Non-pigmented ciliary epithelial cell (primary cell): Measurements from ENCODE around the gene PCID2.

ENCODE experiments used
- DNase-seq: peaks from one replicate; pipeline ENCODE4 v3.0.0-alpha.2; 2010; ENCODE audit warnings: low read depth

The PCID2 gene

GRCh38 chr13:113219256-113219940 lies 10.9 kb upstream of the PCID2 start:
- DNase-seq = no peak

GRCh38 chr13:113218586-113218985 lies 10.1 kb upstream of the PCID2 start:
- DNase-seq = no peak

GRCh38 chr13:113216254-113217048 lies 8.0 kb upstream of the PCID2 start:
- DNase-seq = peak; percentile 47

GRCh38 chr13:113211774-113212173 lies 3.3 kb upstream of the PCID2 start:
- DNase-seq = no peak

GRCh38 chr13:113210833-113211232 lies 2.4 kb upstream of the PCID2 start:
- no peak for DNase-seq

GRCh38 chr13:113209759-113210421 lies 1.4 kb upstream of the PCID2 start:
- DNase-seq = no peak

GRCh38 chr13:113209336-113209758 lies 878 bp upstream of the PCID2 start, which contains the start of gene CUL4A:
Gene CUL4A, plus strand, starts transcription at chr13:113209613. Its CDS starts 15 bp downstream, at chr13:113209628.
- no peak for DNase-seq

GRCh38 chr13:113207890-113208420 lies 514 bp downstream of the PCID2 start:
- DNase-seq = no peak

- DNase-seq = no peak
Measured at GRCh38 chr13:113207460-113207859, 1.0 kb downstream of the PCID2 start.

GRCh38 chr13:113205428-113205931 lies 3.0 kb downstream of the PCID2 start:
- no peak for DNase-seq

- DNase-seq = no peak
Measured at GRCh38 chr13:113204378-113204734, 4.1 kb downstream of the PCID2 start.

GRCh38 chr13:113203507-113204377 lies 4.7 kb downstream of the PCID2 start:
- no peak for DNase-seq

- DNase-seq = no peak
Measured at GRCh38 chr13:113202912-113203311, 5.6 kb downstream of the PCID2 start.

- no peak for DNase-seq
Measured at GRCh38 chr13:113201815-113202214, 6.7 kb downstream of the PCID2 start.

- DNase-seq = no peak
Measured at GRCh38 chr13:113196970-113197737, 11.3 kb downstream of the PCID2 start.

GRCh38 chr13:113195360-113195759 lies 13.1 kb downstream of the PCID2 start:
- DNase-seq = no peak

GRCh38 chr13:113192902-113193301 lies 15.6 kb downstream of the PCID2 start:
- DNase-seq = no peak

GRCh38 chr13:113192279-113192678 lies 16.2 kb downstream of the PCID2 start:
- DNase-seq = no peak

- no peak for DNase-seq
Measured at GRCh38 chr13:113190181-113190580, 18.3 kb downstream of the PCID2 start.

GRCh38 chr13:113187883-113188665 lies 20.4 kb downstream of the PCID2 start:
- DNase-seq = no peak
